Panc1 (cell line): ENCODE results near the gene ZBP1. TPM values are rescaled to one million over a fixed set of nuclear protein-coding genes. Genes with fewer than 3 reads are reported as not detected.

Experiments used
- ATAC-seq: fragments of 200-7000 bp; cut with Tn5 transposase; 2 replicates; pipeline ENCODE4 v1.9.1; 2020; ENCODE audit warnings: mild to moderate bottlenecking, moderate library complexity
- BruUV-seq: library from RNA; stranded (reverse); fragments of 400-500 nt; replicated peaks from 2 replicates; lab custom pipeline; 2021; lab: Mats Ljungman, UMichigan
- CTCF ChIA-PET: fragments of 300-600 bp; sonication (Branson Sonifier 250); formaldehyde crosslinking; loops from one replicate; lab custom pipeline; 2022; ENCODE audit warnings: antibody characterized with exemption; lab: Charles Lee
- POLR2A ChIA-PET: fragments of 300-600 bp; sonication (Branson Sonifier 250); formaldehyde crosslinking; loops from one replicate; lab custom pipeline; 2022; ENCODE audit warnings: antibody characterized with exemption; lab: Charles Lee
- DNase-seq: peaks from one replicate; pipeline ENCODE4 v3.0.0-alpha.2; 2010; ENCODE audit warnings: low read depth, low spot score
- H3K27ac ChIP-seq: 2 replicates; pipeline ENCODE4 v1.5.1; 2011; ENCODE audit warnings: mild to moderate bottlenecking, low read length, inconsistent platforms
- H3K27me3 ChIP-seq: fragments of 200-500 bp; sonication (Bioruptor generic); 2 replicates; pipeline ENCODE4 v1.6.0; 2014; ENCODE audit warnings: low read length, inconsistent platforms; ENCODE audit not compliant: control insufficient read depth, insufficient read depth
- H3K36me3 ChIP-seq: fragments of 200-500 bp; sonication (Bioruptor generic); 2 replicates; pipeline ENCODE4 v1.5.1; 2014; ENCODE audit warnings: inconsistent platforms, mild to moderate bottlenecking, low read length, moderate library complexity; ENCODE audit not compliant: control insufficient read depth, insufficient read depth
- H3K4me1 ChIP-seq: 2 replicates; pipeline ENCODE4 v1.5.1; 2011; ENCODE audit warnings: inconsistent platforms, mild to moderate bottlenecking, low read length, moderate library complexity; ENCODE audit not compliant: control insufficient read depth, insufficient read depth
- H3K4me3 ChIP-seq, 2 experiments: 2 replicates each; pipeline ENCODE4 v1.5.1; 2011 to 2012; ENCODE audit warnings: low read depth in 2 of 2, low read length in 2 of 2, mild to moderate bottlenecking in 2 of 2, inconsistent platforms in 1 of 2, moderate library complexity in 1 of 2
- H3K9me3 ChIP-seq: fragments of 200-500 bp; sonication (Bioruptor generic); 2 replicates; pipeline ENCODE4 v1.5.1; 2014; ENCODE audit warnings: low read depth, mild to moderate bottlenecking, inconsistent platforms, low read length, moderate library complexity; ENCODE audit not compliant: control insufficient read depth, insufficient read depth
- POLR2AphosphoS5 ChIP-seq: IDR thresholded peaks from 2 replicates; pipeline ENCODE4 v1.6.1; 2012; ENCODE audit warnings: mild to moderate bottlenecking, low read depth, low read length, moderate library complexity
- REST ChIP-seq, 2 experiments: IDR thresholded peaks; 2 replicates each; pipeline ENCODE4 v1.6.1; 2011 to 2012; ENCODE audit warnings: low read depth in 2 of 2, control low read depth in 1 of 2, low read length in 1 of 2, mild to moderate bottlenecking in 1 of 2, moderate library complexity in 1 of 2; ENCODE audit not compliant: insufficient read depth in 1 of 2
- SIN3A ChIP-seq: IDR thresholded peaks from 2 replicates; pipeline ENCODE4 v1.6.1; 2012; ENCODE audit warnings: low read depth, mild to moderate bottlenecking, low read length, moderate library complexity, borderline replicate concordance; ENCODE audit not compliant: insufficient read depth
- TCF7L2 ChIP-seq: IDR thresholded peaks from 2 replicates; pipeline ENCODE4 v1.6.1; 2011; ENCODE audit warnings: mild to moderate bottlenecking, low read depth, low read length, inconsistent platforms
- in situ Hi-C: cut with HindIII; loops from 2 replicates; pipeline ENCODE4 v1.10.0; 2016; ENCODE audit warnings: low sequenced_read_pairs, low pct_unique_long_range_greater_than_20kb
- intact Hi-C: fragments of 100-400 bp; cut with micrococcal nuclease; formaldehyde crosslinking; loops from one replicate; pipeline ENCODE4 v1.10.0; 2022; ENCODE audit not compliant: unreplicated experiment
- total RNA-seq: library from RNA; stranded (reverse); gene quantifications from one replicate; pipeline ENCODE4 v1.2.1, GENCODE V29; 2021; ENCODE audit not compliant: unreplicated experiment
- TF ChIP-seq, protein P1 (sequence below): fragments of 450-650 bp; IDR thresholded peaks from 2 replicates; pipeline ENCODE4 v1.5.1; 2017; ENCODE audit warnings: mild to moderate bottlenecking

ZBP1 gene
- total RNA-seq, 1 experiment from 2014 or later: not detected

DNA sequence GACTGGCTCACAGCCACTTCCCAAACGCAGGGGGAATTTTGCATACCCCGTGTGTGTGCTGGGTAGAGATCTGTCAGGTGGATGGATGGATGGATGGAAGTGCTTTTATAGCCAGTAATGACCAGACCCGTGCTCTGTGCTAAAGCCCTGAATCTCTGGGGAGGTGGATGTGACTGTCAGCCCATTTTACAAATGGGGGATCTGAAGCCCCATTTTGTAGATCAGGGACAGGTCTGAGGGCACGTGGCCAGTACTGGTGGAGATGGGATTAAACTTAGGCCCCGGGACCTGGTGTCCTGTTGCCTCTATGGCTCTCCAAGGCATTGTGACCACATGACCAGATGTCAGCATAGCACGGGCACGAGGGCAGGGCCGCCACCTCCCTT is 38.2 kb upstream of the ZBP1 start:
- Histone ChIP-seq H3K4me1 (peaks cover 11% of the 10 kb centered on the region), H3K27ac (no peak overlapping the region), H3K4me3 (no peak overlapping the region), H3K27me3 (no peaks in the 10 kb centered on the region), H3K36me3 (no peaks in the 10 kb centered on the region), H3K9me3 (no peaks in the 10 kb centered on the region)
- ChIA-PET CTCF (no interaction called here), POLR2A (no interaction called here)
- TF ChIP-seq POLR2AphosphoS5 (no peak), TCF7L2 (no peak), SIN3A (no peak), REST (IDR thresholded peaks at IDR 0.05; ENCODE audit: insufficient read depth in 1 of 2, low read depth in 2 of 2, low read length in 1 of 2) (no peak)
- TF ChIP-seq, protein P1, sequence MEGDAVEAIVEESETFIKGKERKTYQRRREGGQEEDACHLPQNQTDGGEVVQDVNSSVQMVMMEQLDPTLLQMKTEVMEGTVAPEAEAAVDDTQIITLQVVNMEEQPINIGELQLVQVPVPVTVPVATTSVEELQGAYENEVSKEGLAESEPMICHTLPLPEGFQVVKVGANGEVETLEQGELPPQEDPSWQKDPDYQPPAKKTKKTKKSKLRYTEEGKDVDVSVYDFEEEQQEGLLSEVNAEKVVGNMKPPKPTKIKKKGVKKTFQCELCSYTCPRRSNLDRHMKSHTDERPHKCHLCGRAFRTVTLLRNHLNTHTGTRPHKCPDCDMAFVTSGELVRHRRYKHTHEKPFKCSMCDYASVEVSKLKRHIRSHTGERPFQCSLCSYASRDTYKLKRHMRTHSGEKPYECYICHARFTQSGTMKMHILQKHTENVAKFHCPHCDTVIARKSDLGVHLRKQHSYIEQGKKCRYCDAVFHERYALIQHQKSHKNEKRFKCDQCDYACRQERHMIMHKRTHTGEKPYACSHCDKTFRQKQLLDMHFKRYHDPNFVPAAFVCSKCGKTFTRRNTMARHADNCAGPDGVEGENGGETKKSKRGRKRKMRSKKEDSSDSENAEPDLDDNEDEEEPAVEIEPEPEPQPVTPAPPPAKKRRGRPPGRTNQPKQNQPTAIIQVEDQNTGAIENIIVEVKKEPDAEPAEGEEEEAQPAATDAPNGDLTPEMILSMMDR: no peak
- DNase-seq (no peak), ATAC-seq (no peak)
- BruUV-seq: no TSS peak
- intact Hi-C loops: no loop called here
- in situ Hi-C loops: no loop called here

- no peak overlapping the region for H3K27ac ChIP-seq
- H3K9me3 ChIP-seq: no peaks in the 10 kb centered on the region
- DNase-seq (no peak), ATAC-seq (no peak)
- TF ChIP-seq REST (IDR thresholded peaks at IDR 0.05; ENCODE audit: insufficient read depth in 1 of 2, low read depth in 2 of 2, low read length in 1 of 2) (no peak), POLR2AphosphoS5 (no peak), TCF7L2 (no peak), SIN3A (no peak)
- TF ChIP-seq, protein P1: no peak
- ChIA-PET POLR2A (no interaction called here), CTCF (no interaction called here)
- peaks cover 11% of the 10 kb centered on the region for H3K4me1 ChIP-seq
- H3K4me3 ChIP-seq: no peak overlapping the region
- H3K27me3 ChIP-seq: no peaks in the 10 kb centered on the region
- 0 out of 2 replicates have a peak, but pooled peaks cover 2% of the 10 kb centered on the region for H3K36me3 ChIP-seq
- no TSS peak for BruUV-seq
- intact Hi-C loops (no loop called here), in situ Hi-C loops (no loop called here)
Measured at GRCh38 chr20:57657535-57658446, 37.6 kb upstream of the ZBP1 start.
